K562 (cell line): ENCODE measurements around the gene USP4. TPM values are rescaled to one million over a fixed set of nuclear protein-coding genes. Genes with fewer than 3 reads are reported as not detected.

Experiments
- ATAC-seq: fragments of 200-7000 bp; cut with Tn5 transposase; 3 replicates; pipeline ENCODE4 v1.9.1; 2020; ENCODE audit warnings: moderate library complexity
- BruUV-seq: library from RNA; stranded (reverse); fragments of 400-500 nt; replicated peaks from 2 replicates; lab custom pipeline; 2021; lab: Mats Ljungman, UMichigan
- CTCF ChIA-PET: fragments of 300-600 bp; formaldehyde crosslinking; extraction: SDS; loops from one replicate; lab custom pipeline; 2021; ENCODE audit warnings: low intra/inter-chr PET ratio; lab: Yijun Ruan, JAX
- POLR2A ChIA-PET: fragments of 300-600, 350-650 bp; sonication (Branson Sonifier 250); formaldehyde crosslinking; extraction: SDS; loops from one replicate; lab custom pipeline; 2021; ENCODE audit warnings: antibody characterized with exemption, inconsistent platforms; lab: Yijun Ruan, JAX
- DNase-seq, 4 experiments: peaks; one replicate each; pipeline versions ENCODE4 v3.0.0 to v3.0.0-alpha.2; 2011 to 2018; ENCODE audit warnings: low spot score in 3 of 4, mixed read lengths in 3 of 4; ENCODE audit errors: extremely low read depth in 1 of 4
- FAIRE-seq: peaks from 2 replicates; lab custom pipeline; 2011; peaks lifted over from hg19 to GRCh38; lab: Jason Lieb, UNC
- H2AFZ ChIP-seq: 2 replicates; pipeline ENCODE4 v1.6.0; 2011; ENCODE audit warnings: low read depth, low read length, control low read depth, inconsistent platforms
- H3K27ac ChIP-seq: fragments of 200-600 bp; 3 replicates; pipeline ENCODE4 v1.8.0; 2011; ENCODE audit warnings: low read depth, mild to moderate bottlenecking, control low read depth, inconsistent platforms, low read length, moderate library complexity, mixed read lengths; ENCODE audit errors: extremely low read depth
- H3K27me3 ChIP-seq, 2 experiments: fragments of 300-600 bp in 1 of 2; 2 replicates in 1 of 2; 3 replicates in 1 of 2; pipeline versions ENCODE4 v1.6.0 to v1.8.0; 2011; ENCODE audit warnings: inconsistent platforms in 2 of 2, low read length in 2 of 2, mild to moderate bottlenecking in 1 of 2, mixed read lengths in 1 of 2, moderate library complexity in 1 of 2; ENCODE audit not compliant: control insufficient read depth in 2 of 2, insufficient read depth in 2 of 2
- H3K36me3 ChIP-seq: fragments of 300-600 bp; 3 replicates; pipeline ENCODE4 v1.8.0; 2011; ENCODE audit warnings: mild to moderate bottlenecking, low read length, inconsistent platforms; ENCODE audit not compliant: control insufficient read depth, insufficient read depth
- H3K4me1 ChIP-seq, 2 experiments: fragments of 200-600 bp in 1 of 2; replicated peaks in 1 of 2; 2 replicates in 1 of 2; 3 replicates in 1 of 2; pipeline versions ENCODE4 v1.5.1 to v1.8.0; 2011; ENCODE audit warnings: inconsistent platforms in 2 of 2, low read length in 2 of 2, mild to moderate bottlenecking in 1 of 2, mixed read lengths in 1 of 2, moderate library complexity in 1 of 2; ENCODE audit not compliant: control insufficient read depth in 2 of 2, insufficient read depth in 2 of 2
- H3K4me2 ChIP-seq: 2 replicates; pipeline ENCODE4 v1.6.1; 2011; ENCODE audit warnings: low read length, control low read depth, inconsistent platforms, mixed read lengths; ENCODE audit not compliant: insufficient read depth
- H3K4me3 ChIP-seq: fragments of 200-600 bp; sonication (generic), shearing (Covaris generic); 2 replicates; pipeline ENCODE4 v1.5.1; 2016; ENCODE audit warnings: control low read depth, inconsistent platforms
- H3K79me2 ChIP-seq: fragments of 200-600 bp; 3 replicates; pipeline ENCODE4 v1.8.0; 2011; ENCODE audit warnings: low read length, inconsistent platforms; ENCODE audit not compliant: control insufficient read depth, insufficient read depth
- H3K9ac ChIP-seq, 2 experiments: 2 replicates each; pipeline versions ENCODE4 v1.6.0 to v1.6.1; 2011; ENCODE audit warnings: low read depth in 2 of 2, low read length in 2 of 2, control low read depth in 1 of 2, inconsistent platforms in 1 of 2, mild to moderate bottlenecking in 1 of 2, mixed read lengths in 1 of 2; ENCODE audit not compliant: insufficient read depth in 1 of 2
- H3K9me1 ChIP-seq: one replicate; pipeline ENCODE4 v1.6.0; 2011; ENCODE audit warnings: inconsistent platforms, mild to moderate bottlenecking, low read length, moderate library complexity; ENCODE audit not compliant: control insufficient read depth, insufficient read depth
- H3K9me3 ChIP-seq: replicated peaks from 2 replicates; pipeline ENCODE4 v1.5.1; 2011; ENCODE audit warnings: low read depth, low read length, inconsistent platforms; ENCODE audit not compliant: control insufficient read depth, insufficient read depth
- H4K20me1 ChIP-seq: replicated peaks from 2 replicates; pipeline ENCODE4 v1.6.1; 2011; ENCODE audit warnings: low read length, inconsistent platforms, mixed read lengths; ENCODE audit not compliant: control insufficient read depth, insufficient read depth
- CAMTA2 ChIP-seq: fragments of 250-450 bp; sonication (Bioruptor Pico); conservative IDR thresholded peaks from 2 replicates; pipeline ENCODE4 v1.5.1; 2022
- CEBPG ChIP-seq, 3 experiments: fragments of 200-800 bp in 1 of 3; sonication (Bioruptor generic) in 1 of 3; sonication (generic) in 1 of 3; formaldehyde crosslinking in 1 of 3; IDR thresholded peaks in 2 of 3; conservative IDR thresholded peaks in 1 of 3; 2 replicates each; pipeline versions ENCODE4 v1.6.1 to v1.8.0; 2016 to 2022; ENCODE audit warnings: missing compliant biosample characterization in 2 of 3, missing genetic modification characterization in 2 of 3, mild to moderate bottlenecking in 1 of 3, missing genetic modification reagents in 1 of 3
- DNMT1 ChIP-seq: fragments of 450-650 bp; IDR thresholded peaks from 2 replicates; pipeline ENCODE4 v1.6.1; 2016; ENCODE audit warnings: antibody characterized with exemption, mild to moderate bottlenecking
- FOXK1 ChIP-seq: sonication (generic); formaldehyde crosslinking; IDR thresholded peaks from 2 replicates; pipeline ENCODE4 v1.8.0; 2022; ENCODE audit warnings: missing genetic modification reagents, mild to moderate bottlenecking, borderline replicate concordance
- HDAC3 ChIP-seq: fragments of 450-650 bp; IDR thresholded peaks from 2 replicates; pipeline ENCODE4 v1.6.1; 2018; ENCODE audit warnings: borderline replicate concordance, mild to moderate bottlenecking, moderate library complexity; ENCODE audit not compliant: partially characterized antibody
- NBN ChIP-seq: fragments of 450-650 bp; IDR thresholded peaks from 2 replicates; pipeline ENCODE4 v1.6.1; 2016; ENCODE audit warnings: low read depth, mild to moderate bottlenecking
- POU5F1 ChIP-seq: fragments of 150-350 bp; IDR thresholded peaks from 2 replicates; pipeline ENCODE4 v1.6.1; 2014; ENCODE audit warnings: borderline replicate concordance, low read length, low read depth, mild to moderate bottlenecking; ENCODE audit not compliant: partially characterized antibody
- RFX1 ChIP-seq: fragments of 450-650 bp; IDR thresholded peaks from 2 replicates; pipeline ENCODE4 v1.6.1; 2016; ENCODE audit warnings: mild to moderate bottlenecking, moderate library complexity
- ZNF589 ChIP-seq: fragments of 200-800 bp; sonication (Bioruptor generic); IDR thresholded peaks from 2 replicates; pipeline ENCODE4 v1.6.1; 2016; ENCODE audit warnings: low read depth, missing genetic modification characterization, missing compliant biosample characterization
- ZZZ3 ChIP-seq: fragments of 450-650 bp; IDR thresholded peaks from 2 replicates; pipeline ENCODE4 v1.6.1; 2016; ENCODE audit warnings: antibody characterized with exemption, mild to moderate bottlenecking, moderate library complexity
- in situ Hi-C: fragments of 300-500 bp; cut with MboI; formaldehyde crosslinking; loops from 4 replicates; pipeline ENCODE4 v1.15.0; 2018; ENCODE audit warnings: inconsistent platforms, mixed read lengths
- intact Hi-C: fragments of 100-400 bp; cut with micrococcal nuclease; formaldehyde crosslinking; loops from 2 replicates; pipeline ENCODE4 v1.14.2; 2022
- polyA plus RNA-seq, 8 experiments: library from polyadenylated mRNA; depleted of rRNA in 4 of 8; stranded (reverse) in 5 of 8; unstranded in 3 of 8; fragments of >200 nt; fragmentation: Nextera tagmentation in 2 of 8; fragmentation: Illumina TruSeq in 1 of 8; extraction: Ambion mirVana in 2 of 8; extraction: Trizol in 1 of 8; gene quantifications; 2 replicates each; pipeline versions ENCODE4 v1.2.1 to v1.2.3, GENCODE V29; 2011 to 2014; ENCODE audit warnings: inconsistent platforms in 1 of 8, missing spikeins in 1 of 8
- total RNA-seq, 7 experiments: library from RNA; depleted of rRNA in 6 of 7; stranded (reverse); fragments of >200 nt in 6 of 7; fragmentation: Illumina TruSeq in 2 of 7; extraction: Trizol in 2 of 7; gene quantifications; 2 replicates each; pipeline versions ENCODE4 v1.2.1 to v1.2.3, GENCODE V29; 2011 to 2021; ENCODE audit warnings: low replicate concordance in 1 of 7
- TF ChIP-seq, protein P1 (sequence below), 2 experiments: fragments of 150-350 bp in 1 of 2; IDR thresholded peaks; 2 replicates each; pipeline ENCODE4 v1.6.1; 2012 to 2016; ENCODE audit warnings: low read depth in 2 of 2, low read length in 2 of 2, mild to moderate bottlenecking in 1 of 2, moderate library complexity in 1 of 2
- TF ChIP-seq, protein P2 (sequence below): fragments of 250-450 bp; sonication (Bioruptor Pico); IDR thresholded peaks from 2 replicates; pipeline ENCODE4 v1.4.0; 2020; ENCODE audit warnings: mild to moderate bottlenecking, moderate library complexity

USP4 gene
- total and polyA plus RNA-seq, 9 of the 15 experiments (the other 6 are each of a cell fraction or from before 2014, with no cell fraction given), result 11.8 to 40.4 (median 22.9) TPM

DNA sequence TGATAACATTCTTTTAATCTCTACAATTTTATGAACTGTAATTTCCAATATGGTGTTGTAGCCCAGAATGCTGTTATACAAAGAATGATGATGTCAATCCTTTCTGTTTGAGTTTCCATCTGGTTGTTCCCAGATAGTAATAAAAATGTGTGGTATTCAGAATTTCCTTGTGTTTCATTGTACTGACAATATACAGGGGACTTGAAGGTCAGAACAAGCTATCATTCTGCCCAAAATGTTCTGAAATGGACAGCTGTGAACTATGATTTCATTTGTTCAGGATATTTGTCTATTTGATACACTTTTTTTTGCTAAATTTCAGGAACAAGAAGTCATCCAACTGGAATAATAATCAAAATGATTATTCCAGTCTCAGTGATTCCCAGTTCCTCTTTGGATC lies 103.6 kb downstream of the USP4 start:
- FAIRE-seq (no peak), ATAC-seq (no peak), DNase-seq (no peak)
- in situ Hi-C loops (loop anchor here (25.0 kb wide), 1 partner anchor 1399 kb away; no protein-coding TSS in a partner anchor), intact Hi-C loops (loop anchor here (5.0 kb wide), 1 partner anchor 64 kb away; the partner anchor contains the start of gene KLHDC8B)
- ChIA-PET CTCF (no interaction called here), POLR2A (no interaction called here)
- Histone ChIP-seq H3K27me3 (no peaks in the 10 kb centered on the region), H3K9ac (no peak overlapping the region), H3K4me3 (no peak overlapping the region), H3K27ac (no peak overlapping the region), H3K9me3 (peaks cover 5% of the 10 kb centered on the region), H4K20me1 (no peaks in the 10 kb centered on the region), H3K4me2 (no peak overlapping the region), H3K9me1 (no peaks in the 10 kb centered on the region), H3K79me2 (no peaks in the 10 kb centered on the region), H3K4me1 (peaks cover 7 to 8% of the 10 kb centered on the region in 2 experiments; a peak in 4 of 5 replicates), H3K36me3 (no peaks in the 10 kb centered on the region), H2AFZ (no peak overlapping the region)
- BruUV-seq, result no TSS peak
- TF ChIP-seq CEBPG (CRISPR knock-in tag; IDR thresholded peaks at IDR 0.05), result no peak
- no peak for TF ChIP-seq CEBPG (tag; conservative IDR thresholded peaks at IDR 0.05 in 1 of 2, IDR thresholded peaks at IDR 0.05 in 1 of 2)
- no peak for TF ChIP-seq CAMTA2
- no peak for TF ChIP-seq RFX1
- TF ChIP-seq POU5F1, result no peak
- TF ChIP-seq, protein P1, sequence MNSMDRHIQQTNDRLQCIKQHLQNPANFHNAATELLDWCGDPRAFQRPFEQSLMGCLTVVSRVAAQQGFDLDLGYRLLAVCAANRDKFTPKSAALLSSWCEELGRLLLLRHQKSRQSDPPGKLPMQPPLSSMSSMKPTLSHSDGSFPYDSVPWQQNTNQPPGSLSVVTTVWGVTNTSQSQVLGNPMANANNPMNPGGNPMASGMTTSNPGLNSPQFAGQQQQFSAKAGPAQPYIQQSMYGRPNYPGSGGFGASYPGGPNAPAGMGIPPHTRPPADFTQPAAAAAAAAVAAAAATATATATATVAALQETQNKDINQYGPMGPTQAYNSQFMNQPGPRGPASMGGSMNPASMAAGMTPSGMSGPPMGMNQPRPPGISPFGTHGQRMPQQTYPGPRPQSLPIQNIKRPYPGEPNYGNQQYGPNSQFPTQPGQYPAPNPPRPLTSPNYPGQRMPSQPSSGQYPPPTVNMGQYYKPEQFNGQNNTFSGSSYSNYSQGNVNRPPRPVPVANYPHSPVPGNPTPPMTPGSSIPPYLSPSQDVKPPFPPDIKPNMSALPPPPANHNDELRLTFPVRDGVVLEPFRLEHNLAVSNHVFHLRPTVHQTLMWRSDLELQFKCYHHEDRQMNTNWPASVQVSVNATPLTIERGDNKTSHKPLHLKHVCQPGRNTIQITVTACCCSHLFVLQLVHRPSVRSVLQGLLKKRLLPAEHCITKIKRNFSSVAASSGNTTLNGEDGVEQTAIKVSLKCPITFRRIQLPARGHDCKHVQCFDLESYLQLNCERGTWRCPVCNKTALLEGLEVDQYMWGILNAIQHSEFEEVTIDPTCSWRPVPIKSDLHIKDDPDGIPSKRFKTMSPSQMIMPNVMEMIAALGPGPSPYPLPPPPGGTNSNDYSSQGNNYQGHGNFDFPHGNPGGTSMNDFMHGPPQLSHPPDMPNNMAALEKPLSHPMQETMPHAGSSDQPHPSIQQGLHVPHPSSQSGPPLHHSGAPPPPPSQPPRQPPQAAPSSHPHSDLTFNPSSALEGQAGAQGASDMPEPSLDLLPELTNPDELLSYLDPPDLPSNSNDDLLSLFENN (IDR thresholded peaks at IDR 0.05; ENCODE audit: low read depth in 2 of 2, low read length in 2 of 2), result no peak
- no peak for TF ChIP-seq HDAC3
- TF ChIP-seq, protein P2, sequence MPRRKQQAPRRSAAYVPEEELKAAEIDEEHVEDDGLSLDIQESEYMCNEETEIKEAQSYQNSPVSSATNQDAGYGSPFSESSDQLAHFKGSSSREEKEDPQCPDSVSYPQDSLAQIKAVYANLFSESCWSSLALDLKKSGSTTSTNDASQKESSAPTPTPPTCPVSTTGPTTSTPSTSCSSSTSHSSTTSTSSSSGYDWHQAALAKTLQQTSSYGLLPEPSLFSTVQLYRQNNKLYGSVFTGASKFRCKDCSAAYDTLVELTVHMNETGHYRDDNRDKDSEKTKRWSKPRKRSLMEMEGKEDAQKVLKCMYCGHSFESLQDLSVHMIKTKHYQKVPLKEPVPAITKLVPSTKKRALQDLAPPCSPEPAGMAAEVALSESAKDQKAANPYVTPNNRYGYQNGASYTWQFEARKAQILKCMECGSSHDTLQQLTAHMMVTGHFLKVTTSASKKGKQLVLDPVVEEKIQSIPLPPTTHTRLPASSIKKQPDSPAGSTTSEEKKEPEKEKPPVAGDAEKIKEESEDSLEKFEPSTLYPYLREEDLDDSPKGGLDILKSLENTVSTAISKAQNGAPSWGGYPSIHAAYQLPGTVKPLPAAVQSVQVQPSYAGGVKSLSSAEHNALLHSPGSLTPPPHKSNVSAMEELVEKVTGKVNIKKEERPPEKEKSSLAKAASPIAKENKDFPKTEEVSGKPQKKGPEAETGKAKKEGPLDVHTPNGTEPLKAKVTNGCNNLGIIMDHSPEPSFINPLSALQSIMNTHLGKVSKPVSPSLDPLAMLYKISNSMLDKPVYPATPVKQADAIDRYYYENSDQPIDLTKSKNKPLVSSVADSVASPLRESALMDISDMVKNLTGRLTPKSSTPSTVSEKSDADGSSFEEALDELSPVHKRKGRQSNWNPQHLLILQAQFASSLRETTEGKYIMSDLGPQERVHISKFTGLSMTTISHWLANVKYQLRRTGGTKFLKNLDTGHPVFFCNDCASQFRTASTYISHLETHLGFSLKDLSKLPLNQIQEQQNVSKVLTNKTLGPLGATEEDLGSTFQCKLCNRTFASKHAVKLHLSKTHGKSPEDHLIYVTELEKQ (CRISPR knock-in tag), result no peak
- no peak for TF ChIP-seq FOXK1
- no peak for TF ChIP-seq DNMT1
- no peak for TF ChIP-seq ZNF589 (CRISPR knock-in tag)
- TF ChIP-seq NBN, result no peak
- TF ChIP-seq ZZZ3, result no peak
